ENCODE measurements around the gene SLC32A1. TPM values are rescaled to one million over a fixed set of nuclear protein-coding genes. Genes with fewer than 3 reads are reported as not detected.

SLC32A1 gene
- total RNA-seq = not detected in 2 replicates

GRCh38 chr20:38723848-38724625 is at the start of gene SLC32A1:
TSS of gene SLC32A1 (plus strand) at chr20:38724486. CDS start at chr20:38724725, 239 bp downstream.

GRCh38 chr20:38748097-38748860 is 24.0 kb downstream of the SLC32A1 start, which contains the start of gene ACTR5:
TSS of gene ACTR5 (plus strand) at chr20:38748460. CDS start at chr20:38748479, 19 bp downstream.

Other genes starting within 250 kb of the SLC32A1 start
- gene ADIG, start 143.3 kb upstream of the SLC32A1 start, total RNA-seq = not detected in 2 replicates
- not detected in 2 replicates for gene ARHGAP40, start 122.7 kb upstream of the SLC32A1 start, total RNA-seq
- gene ACTR5, start 24.0 kb downstream of the SLC32A1 start, total RNA-seq = 6.2 and 7.7 TPM in 2 replicates
- gene PPP1R16B, start 81.2 kb downstream of the SLC32A1 start, total RNA-seq = not detected in 2 replicates
- 39.5 and 40.1 TPM in 2 replicates for gene FAM83D, start 201.9 kb downstream of the SLC32A1 start, total RNA-seq
- 5.5 and 6.9 TPM in 2 replicates for gene DHX35, start 237.9 kb downstream of the SLC32A1 start, total RNA-seq